Measurements from ENCODE around the gene DUSP6.

- TF ChIP-seq CTCF (IDR thresholded peaks at IDR 0.05; ENCODE audit: poor library complexity, severe bottlenecking): no peak
- TF ChIP-seq POLR2AphosphoS5 (IDR thresholded peaks at IDR 0.05): no peak
- TF ChIP-seq RAD21 (conservative IDR thresholded peaks at IDR 0.05): no peak
- TF ChIP-seq EZH2 (IDR thresholded peaks at IDR 0.05; ENCODE audit: borderline replicate concordance, insufficient read depth, low read length, poor library complexity, severe bottlenecking): no peak
- TF ChIP-seq EP300 (conservative IDR thresholded peaks at IDR 0.05; ENCODE audit: poor library complexity, severe bottlenecking): no peak
- no peak for TF ChIP-seq MXI1 (conservative IDR thresholded peaks at IDR 0.05; ENCODE audit: poor library complexity, severe bottlenecking)
- TF ChIP-seq, protein P1, sequence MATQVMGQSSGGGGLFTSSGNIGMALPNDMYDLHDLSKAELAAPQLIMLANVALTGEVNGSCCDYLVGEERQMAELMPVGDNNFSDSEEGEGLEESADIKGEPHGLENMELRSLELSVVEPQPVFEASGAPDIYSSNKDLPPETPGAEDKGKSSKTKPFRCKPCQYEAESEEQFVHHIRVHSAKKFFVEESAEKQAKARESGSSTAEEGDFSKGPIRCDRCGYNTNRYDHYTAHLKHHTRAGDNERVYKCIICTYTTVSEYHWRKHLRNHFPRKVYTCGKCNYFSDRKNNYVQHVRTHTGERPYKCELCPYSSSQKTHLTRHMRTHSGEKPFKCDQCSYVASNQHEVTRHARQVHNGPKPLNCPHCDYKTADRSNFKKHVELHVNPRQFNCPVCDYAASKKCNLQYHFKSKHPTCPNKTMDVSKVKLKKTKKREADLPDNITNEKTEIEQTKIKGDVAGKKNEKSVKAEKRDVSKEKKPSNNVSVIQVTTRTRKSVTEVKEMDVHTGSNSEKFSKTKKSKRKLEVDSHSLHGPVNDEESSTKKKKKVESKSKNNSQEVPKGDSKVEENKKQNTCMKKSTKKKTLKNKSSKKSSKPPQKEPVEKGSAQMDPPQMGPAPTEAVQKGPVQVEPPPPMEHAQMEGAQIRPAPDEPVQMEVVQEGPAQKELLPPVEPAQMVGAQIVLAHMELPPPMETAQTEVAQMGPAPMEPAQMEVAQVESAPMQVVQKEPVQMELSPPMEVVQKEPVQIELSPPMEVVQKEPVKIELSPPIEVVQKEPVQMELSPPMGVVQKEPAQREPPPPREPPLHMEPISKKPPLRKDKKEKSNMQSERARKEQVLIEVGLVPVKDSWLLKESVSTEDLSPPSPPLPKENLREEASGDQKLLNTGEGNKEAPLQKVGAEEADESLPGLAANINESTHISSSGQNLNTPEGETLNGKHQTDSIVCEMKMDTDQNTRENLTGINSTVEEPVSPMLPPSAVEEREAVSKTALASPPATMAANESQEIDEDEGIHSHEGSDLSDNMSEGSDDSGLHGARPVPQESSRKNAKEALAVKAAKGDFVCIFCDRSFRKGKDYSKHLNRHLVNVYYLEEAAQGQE (IDR thresholded peaks at IDR 0.05; ENCODE audit: borderline replicate concordance): no peak
- TF ChIP-seq SMC3 (conservative IDR thresholded peaks at IDR 0.05; ENCODE audit: poor library complexity): no peak
Observed at GRCh38 chr12:89400415-89400814, 48.1 kb upstream of the DUSP6 start.

Measured in neural cell (in vitro differentiated cells).